GM12801 (cell line): ENCODE measurements around the gene SLC13A4.

ENCODE experiments used
- TF ChIP-seq, protein P1 (sequence below): IDR thresholded peaks from one replicate; pipeline ENCODE4 v1.5.1; 2011; ENCODE audit warnings: control low read depth; ENCODE audit not compliant: insufficient read length; ENCODE audit errors: extremely low read depth

The SLC13A4 gene, protein sequence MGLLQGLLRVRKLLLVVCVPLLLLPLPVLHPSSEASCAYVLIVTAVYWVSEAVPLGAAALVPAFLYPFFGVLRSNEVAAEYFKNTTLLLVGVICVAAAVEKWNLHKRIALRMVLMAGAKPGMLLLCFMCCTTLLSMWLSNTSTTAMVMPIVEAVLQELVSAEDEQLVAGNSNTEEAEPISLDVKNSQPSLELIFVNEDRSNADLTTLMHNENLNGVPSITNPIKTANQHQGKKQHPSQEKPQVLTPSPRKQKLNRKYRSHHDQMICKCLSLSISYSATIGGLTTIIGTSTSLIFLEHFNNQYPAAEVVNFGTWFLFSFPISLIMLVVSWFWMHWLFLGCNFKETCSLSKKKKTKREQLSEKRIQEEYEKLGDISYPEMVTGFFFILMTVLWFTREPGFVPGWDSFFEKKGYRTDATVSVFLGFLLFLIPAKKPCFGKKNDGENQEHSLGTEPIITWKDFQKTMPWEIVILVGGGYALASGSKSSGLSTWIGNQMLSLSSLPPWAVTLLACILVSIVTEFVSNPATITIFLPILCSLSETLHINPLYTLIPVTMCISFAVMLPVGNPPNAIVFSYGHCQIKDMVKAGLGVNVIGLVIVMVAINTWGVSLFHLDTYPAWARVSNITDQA

DNA sequence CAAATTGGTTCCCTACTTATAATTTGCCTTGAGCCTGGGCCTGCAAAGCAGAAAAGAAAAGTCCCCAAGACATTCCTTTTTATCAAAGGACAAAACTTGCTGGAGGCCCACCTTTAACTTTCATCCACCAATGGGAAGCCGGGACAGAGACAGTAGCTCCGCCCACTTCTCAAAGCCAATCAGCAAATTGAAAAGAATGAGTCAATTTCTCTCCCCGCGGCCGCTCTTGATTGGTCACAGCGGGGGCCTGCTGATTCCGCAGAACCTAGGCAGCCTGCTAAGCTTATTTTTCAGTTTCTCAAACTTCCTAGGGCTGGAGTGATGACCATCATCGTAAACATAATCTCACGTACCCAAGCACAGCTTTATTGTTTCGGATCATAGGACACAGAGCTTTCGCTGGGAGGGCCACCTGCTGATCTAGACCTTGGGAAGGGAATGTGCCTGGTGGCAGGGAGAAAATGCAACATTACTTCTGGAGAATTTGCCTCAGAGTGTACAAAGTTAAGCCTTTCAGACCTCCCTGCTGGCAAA, at the start of gene SLC13A4:
SLC13A4 (minus strand) TSS at position 51 of the 534 bp plus-strand sequence. CDS start 690 bp downstream, outside the sequence.
- TF ChIP-seq, protein P1, sequence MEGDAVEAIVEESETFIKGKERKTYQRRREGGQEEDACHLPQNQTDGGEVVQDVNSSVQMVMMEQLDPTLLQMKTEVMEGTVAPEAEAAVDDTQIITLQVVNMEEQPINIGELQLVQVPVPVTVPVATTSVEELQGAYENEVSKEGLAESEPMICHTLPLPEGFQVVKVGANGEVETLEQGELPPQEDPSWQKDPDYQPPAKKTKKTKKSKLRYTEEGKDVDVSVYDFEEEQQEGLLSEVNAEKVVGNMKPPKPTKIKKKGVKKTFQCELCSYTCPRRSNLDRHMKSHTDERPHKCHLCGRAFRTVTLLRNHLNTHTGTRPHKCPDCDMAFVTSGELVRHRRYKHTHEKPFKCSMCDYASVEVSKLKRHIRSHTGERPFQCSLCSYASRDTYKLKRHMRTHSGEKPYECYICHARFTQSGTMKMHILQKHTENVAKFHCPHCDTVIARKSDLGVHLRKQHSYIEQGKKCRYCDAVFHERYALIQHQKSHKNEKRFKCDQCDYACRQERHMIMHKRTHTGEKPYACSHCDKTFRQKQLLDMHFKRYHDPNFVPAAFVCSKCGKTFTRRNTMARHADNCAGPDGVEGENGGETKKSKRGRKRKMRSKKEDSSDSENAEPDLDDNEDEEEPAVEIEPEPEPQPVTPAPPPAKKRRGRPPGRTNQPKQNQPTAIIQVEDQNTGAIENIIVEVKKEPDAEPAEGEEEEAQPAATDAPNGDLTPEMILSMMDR: no peak

DNA sequence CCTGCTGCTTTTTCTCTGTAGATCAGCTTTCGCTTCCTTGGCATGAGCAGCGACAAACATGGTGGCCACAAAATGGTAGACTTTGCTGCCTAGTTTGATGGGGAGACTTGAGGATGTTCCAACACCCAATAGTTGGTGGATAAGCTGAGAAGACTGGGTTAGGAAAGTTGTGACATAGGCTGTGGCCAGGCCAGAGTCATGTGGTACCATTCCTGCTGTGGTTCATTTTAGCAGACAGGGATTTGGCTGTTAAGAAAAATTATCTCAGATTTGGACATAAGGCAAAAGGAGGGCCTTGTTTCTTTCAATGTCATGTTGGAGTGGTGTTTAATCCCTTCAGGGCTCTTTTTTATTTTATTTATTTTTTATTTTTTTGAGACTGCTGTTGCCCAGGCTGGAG, 47.2 kb upstream of the SLC13A4 start:
- TF ChIP-seq, protein P1: no peak

DNA sequence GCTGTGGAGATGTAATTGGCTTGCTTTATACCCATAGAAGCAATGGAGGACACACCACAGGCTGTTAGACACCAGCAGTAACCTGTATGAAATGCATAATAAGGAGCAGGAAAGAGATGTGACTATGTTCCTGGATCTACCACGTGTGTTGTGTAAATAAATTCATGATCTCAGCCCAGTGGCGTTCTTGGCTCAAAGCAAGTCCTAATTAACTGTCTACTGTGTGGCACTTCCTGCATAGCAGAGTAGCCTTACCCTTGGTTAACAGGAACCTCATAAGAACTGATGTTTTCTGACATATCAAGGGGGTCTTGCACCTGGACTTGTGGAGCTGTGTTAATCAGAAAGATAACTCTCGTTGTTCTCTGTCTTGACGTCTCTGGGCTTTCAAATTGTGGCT, 46.3 kb upstream of the SLC13A4 start:
- TF ChIP-seq, protein P1: no peak

DNA sequence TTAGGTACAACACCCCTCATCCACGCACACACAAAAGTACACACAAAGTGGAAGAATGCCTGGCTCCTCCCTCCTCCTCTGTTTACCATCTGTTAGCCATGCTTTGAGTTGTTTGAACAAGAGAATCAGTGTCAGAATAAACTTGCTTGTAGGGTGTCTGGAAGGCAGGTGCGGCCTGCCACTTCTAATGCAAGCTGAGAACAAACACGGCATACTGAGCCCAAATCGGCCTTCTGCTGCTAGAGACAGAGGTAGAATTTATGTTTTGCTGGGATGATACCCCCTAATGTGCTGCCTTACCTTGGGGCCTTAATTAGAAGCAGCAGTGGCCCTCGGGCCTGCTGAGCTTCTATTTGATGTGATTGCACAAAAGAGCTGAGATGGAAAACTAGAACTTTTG, 45.5 kb upstream of the SLC13A4 start:
- TF ChIP-seq, protein P1: no peak

DNA sequence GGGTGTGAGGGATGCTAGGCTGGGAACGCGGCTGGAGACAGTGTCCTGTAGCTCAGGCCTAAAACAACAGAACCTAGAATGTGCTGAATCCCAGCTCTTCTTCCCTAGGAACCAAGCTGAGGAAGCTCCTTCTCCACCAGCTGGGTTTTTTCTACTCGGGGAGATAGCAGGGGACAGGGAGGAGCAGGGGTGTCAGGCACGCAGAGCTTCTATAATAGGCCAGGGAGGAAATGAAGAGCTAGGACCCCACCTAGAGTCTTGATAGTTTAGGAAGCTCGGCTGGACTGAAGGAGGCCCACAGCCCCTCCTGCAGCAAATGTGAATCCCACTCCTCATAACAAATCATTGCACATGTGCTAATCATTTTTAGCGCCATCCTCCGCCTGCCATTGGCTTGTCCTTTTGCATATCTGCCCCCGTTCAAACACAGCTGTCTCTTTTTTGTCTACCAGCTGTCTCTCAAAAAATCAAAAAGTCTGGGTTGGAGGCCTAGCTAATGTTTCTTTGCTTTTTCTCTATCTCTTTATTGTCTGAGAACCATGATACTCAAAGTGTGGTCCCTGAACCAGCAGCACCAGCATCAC, 44.7 kb upstream of the SLC13A4 start:
- TF ChIP-seq, protein P1: no peak

DNA sequence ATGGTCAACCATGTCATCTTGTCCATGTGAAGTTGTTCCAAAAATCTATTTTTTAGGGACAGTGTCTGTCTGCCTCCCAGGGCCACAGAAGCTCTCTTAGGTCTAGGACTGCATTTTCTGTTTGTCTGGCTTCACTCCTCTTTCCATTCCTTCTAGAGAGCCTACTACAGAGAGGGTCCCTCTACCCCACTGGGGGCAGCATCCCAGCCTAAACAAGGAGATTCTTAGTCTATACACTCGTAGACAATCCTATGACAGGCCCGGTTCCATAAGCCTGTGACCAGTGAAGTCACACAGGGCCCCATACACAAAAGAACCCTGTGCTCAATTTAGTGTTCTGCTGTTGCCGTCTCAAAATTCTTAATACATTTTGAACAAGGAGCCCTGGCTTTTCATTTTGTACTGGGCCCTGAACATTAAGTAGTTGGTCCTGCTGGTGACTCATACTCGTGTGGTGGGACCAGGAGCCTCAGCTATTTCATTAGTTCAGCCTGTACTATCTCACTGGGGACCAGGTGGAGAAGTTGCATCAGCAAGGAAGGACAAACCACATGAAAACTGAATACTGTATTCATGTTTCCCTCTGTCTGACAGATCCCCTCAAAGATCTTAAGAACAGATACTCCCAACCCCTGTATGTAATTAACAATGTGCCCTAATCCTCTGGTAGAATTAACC, 44.1 kb upstream of the SLC13A4 start:
- TF ChIP-seq, protein P1: no peak

DNA sequence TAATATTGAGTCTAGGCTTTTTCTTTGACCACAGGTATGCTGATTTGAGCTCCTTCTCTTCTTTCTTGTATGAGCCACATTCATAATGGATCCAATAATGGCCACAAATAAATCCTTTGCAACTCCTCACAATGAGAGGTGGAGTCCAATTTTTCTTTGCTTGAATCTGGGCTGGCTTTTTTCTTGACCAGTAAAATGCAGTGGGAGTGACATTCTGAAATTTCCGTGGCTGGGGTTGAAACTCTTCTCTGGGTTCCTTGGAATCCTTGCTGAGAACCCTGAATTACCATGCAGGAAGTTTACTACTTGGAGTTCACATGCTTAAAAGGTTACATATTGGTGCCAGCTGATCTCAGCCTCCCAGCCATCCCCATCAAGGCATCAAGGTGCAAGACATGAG, 43.1 kb upstream of the SLC13A4 start:
- TF ChIP-seq, protein P1: no peak
